B cell (primary cell): ENCODE measurements around the gene TMEM253.

Experiments used
- CTCF ChIP-seq: fragments of 200-600 bp; IDR thresholded peaks from one replicate; pipeline ENCODE4 v1.8.0; 2022; ENCODE audit warnings: antibody characterized with exemption, mild to moderate bottlenecking
- EZH2 ChIP-seq: IDR thresholded peaks from 2 replicates; pipeline ENCODE4 v1.6.1; 2012; ENCODE audit warnings: borderline replicate concordance, low read depth, mild to moderate bottlenecking, moderate library complexity, low read length; ENCODE audit not compliant: insufficient read depth, poor library complexity, severe bottlenecking

GRCh38 chr14:21056520-21057163 is 44.2 kb upstream of the TMEM253 start:
- no peak for TF ChIP-seq EZH2
- no peak for TF ChIP-seq CTCF
